GM10248 (cell line): Measurements from ENCODE around the gene GNG7.

Experiments
- CTCF ChIA-PET: fragments of 300-600 bp; sonication (Branson Sonifier 250); formaldehyde crosslinking; extraction: SDS; loops from one replicate; lab custom pipeline; 2021; ENCODE audit warnings: antibody characterized with exemption; lab: Yijun Ruan, JAX
- POLR2A ChIA-PET: fragments of 350-650 bp; sonication (Branson Sonifier 250); formaldehyde crosslinking; extraction: SDS; loops from one replicate; lab custom pipeline; 2020; ENCODE audit warnings: antibody characterized with exemption; lab: Yijun Ruan, JAX
- DNase-seq: peaks from one replicate; pipeline ENCODE4 v3.0.0; 2012; ENCODE audit errors: extremely low spot score
- TF ChIP-seq, protein P1 (sequence below): IDR thresholded peaks from 2 replicates; pipeline ENCODE4 v1.5.1; 2012; ENCODE audit warnings: mild to moderate bottlenecking, low read depth; ENCODE audit errors: extremely low read depth, missing control alignments, control extremely low read depth

The GNG7 gene

DNA sequence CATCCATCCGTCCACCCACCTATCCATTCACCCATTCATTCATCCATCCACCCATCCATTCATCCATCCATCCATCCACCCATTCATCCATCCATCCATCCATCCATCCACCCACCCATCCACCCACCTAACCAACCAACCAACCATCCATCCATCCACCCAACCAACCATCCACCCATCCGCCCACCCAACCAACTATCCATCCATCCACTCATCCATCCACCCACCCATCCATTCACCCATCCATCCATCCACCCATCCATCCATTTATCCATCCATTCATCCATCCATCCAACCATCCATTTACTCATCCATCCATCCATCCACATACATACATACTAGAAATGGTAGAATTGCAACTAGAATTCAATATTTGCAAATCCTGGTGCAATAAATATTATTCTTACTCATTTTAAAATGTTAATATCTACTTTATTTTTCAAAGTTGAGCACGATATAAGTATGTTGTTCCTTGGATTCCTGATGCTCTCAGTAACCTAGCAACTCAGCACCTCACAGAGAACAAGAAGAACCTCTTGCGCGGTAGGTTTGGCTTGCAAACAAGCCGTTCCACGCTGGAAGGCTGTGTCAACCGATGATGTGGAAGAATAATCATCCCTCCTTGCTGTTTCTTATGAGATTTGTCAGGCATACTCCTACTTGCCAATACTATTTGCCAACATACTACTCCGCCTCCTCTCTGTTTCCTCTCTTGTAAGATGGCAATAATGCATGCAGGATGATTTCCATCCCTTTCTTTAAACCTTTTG is 111.7 kb downstream of the GNG7 start:
- TF ChIP-seq, protein P1, sequence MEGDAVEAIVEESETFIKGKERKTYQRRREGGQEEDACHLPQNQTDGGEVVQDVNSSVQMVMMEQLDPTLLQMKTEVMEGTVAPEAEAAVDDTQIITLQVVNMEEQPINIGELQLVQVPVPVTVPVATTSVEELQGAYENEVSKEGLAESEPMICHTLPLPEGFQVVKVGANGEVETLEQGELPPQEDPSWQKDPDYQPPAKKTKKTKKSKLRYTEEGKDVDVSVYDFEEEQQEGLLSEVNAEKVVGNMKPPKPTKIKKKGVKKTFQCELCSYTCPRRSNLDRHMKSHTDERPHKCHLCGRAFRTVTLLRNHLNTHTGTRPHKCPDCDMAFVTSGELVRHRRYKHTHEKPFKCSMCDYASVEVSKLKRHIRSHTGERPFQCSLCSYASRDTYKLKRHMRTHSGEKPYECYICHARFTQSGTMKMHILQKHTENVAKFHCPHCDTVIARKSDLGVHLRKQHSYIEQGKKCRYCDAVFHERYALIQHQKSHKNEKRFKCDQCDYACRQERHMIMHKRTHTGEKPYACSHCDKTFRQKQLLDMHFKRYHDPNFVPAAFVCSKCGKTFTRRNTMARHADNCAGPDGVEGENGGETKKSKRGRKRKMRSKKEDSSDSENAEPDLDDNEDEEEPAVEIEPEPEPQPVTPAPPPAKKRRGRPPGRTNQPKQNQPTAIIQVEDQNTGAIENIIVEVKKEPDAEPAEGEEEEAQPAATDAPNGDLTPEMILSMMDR: no peak
- ChIA-PET CTCF (no interaction called here), POLR2A (no interaction called here)
- no peak for DNase-seq

GRCh38 chr19:2589441-2589840 is 113.1 kb downstream of the GNG7 start:
- DNase-seq: no peak
- TF ChIP-seq, protein P1: no peak
- ChIA-PET CTCF (interaction anchor here (0.8 to 3.1 kb wide), 4 partner anchors 10 to 105 kb away, joined by 3 to 14 read pairs (median 3); no protein-coding TSS in a partner anchor), POLR2A (interaction anchor here (0.7 kb wide), 1 partner anchor 36 kb away, joined by 8 read pairs; no protein-coding TSS in a partner anchor)

DNA sequence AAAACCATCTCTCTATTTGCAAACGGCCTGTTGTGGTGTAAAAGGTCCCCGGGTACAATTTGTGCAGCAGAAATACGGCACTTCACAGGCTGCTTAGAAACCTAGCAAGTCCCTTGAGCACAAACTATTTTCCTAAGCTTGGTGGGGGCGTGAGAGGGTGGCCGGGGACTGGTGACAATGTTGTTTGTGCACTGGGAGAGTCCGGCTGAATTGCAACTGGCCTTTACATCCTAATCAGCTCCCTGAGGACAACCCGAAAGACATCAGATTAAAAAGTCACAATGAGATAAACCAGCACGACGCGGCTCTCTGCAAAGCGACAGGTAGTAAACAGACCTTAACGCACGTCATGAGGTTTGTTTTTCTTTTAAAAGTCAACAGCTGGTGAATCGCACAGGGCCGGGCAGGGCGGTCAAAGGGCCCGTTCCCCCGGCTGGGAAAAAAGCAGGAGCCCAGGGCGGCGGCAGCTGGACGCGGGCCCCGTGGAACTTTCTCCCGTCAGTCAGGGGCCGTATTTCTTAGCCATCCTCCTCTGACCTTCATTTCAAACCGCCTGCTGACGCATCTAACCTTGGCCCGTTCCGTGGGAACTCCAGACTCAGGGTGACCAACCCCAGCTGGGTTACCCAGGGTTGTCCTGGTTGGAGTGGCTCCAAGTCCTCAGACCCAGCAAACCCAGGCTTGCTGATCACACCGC is 114.3 kb downstream of the GNG7 start:
- no peak for DNase-seq
- CTCF ChIA-PET: interaction anchor here (3.1 kb wide), 1 partner anchor 9 kb away, joined by 14 read pairs; no protein-coding TSS in a partner anchor
- POLR2A ChIA-PET: interaction anchor here (0.7 to 2.2 kb wide), 2 partner anchors 92 to 112 kb away, joined by 3 to 10 read pairs; partner anchors contain the start of gene GADD45B
- TF ChIP-seq, protein P1: no peak

DNA sequence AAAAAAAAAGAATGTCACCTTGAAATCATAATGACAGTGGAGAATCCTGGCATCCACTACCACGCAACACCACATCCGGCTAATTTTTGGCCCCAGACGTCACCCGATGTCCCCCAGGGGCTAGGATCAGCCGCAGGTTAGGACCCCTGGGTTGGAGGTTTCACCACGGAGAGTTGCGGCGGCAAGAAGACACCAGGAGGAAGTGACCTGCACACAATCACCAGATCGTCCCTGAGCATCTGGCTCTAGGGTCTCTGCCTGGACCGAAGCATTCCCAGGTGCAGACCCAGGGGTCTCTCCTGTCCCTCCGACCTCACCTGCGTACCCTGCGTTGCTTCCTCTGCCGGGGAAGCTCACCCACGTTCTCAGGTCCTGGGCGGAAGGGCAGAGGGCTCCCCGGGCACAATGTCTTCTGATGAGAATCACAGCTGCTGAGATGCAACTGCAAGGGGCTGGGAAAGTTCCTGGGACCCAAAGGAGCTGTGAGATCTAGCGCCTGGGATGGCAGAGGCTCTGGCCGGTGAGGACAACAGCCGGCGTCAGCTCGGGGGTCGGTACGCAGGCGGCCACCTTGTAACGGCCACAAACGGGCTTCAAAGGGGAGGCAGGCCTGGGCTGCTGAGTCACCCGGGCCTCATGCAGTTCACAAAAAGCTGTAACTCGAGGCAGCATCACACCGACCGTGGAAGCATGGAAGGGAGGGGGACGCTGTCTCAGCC is 115.3 kb downstream of the GNG7 start:
- POLR2A ChIA-PET: interaction anchor here (2.2 kb wide), 1 partner anchor 111 kb away, joined by 10 read pairs; the partner anchor contains the start of gene GADD45B
- TF ChIP-seq, protein P1: no peak
- CTCF ChIA-PET: interaction anchor here (1.1 to 3.1 kb wide), 2 partner anchors 8 to 24 kb away, joined by 3 to 14 read pairs; no protein-coding TSS in a partner anchor
- no peak for DNase-seq

GRCh38 chr19:2586196-2586595 is 116.3 kb downstream of the GNG7 start:
- TF ChIP-seq, protein P1: no peak
- ChIA-PET CTCF (no interaction called here), POLR2A (no interaction called here)
- DNase-seq: no peak

DNA sequence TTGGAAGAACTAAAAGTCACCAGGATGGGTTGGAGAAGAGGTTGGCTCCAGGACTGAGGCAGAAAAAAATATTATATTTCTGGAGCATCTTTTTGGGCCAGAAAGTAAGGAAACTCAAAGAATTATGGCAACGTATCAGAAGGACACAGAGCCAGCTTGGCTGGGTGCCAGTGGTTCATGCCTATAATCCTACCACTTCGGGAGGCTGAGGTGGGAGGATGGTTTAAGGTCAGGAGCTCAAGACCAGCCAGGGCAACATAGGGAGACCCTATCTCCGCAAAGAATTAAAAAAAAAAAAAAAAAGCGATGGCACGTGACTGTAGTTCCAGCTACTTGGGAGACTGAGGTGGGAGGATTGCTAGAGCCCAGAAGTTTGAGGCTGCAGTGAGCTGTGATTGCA is 118.5 kb downstream of the GNG7 start:
- CTCF ChIA-PET: no interaction called here
- POLR2A ChIA-PET: interaction anchor here (0.6 to 0.7 kb wide), 2 partner anchors 89 to 108 kb away, joined by 3 read pairs; partner anchors contain the start of gene GADD45B
- TF ChIP-seq, protein P1: no peak
- DNase-seq: no peak
